ENCODE measurements around the gene MOB1A. TPM values are rescaled to one million over a fixed set of nuclear protein-coding genes. Genes with fewer than 3 reads are reported as not detected.

The MOB1A gene
- total RNA-seq, 1 experiment from 2014 or later: 88.2 TPM

- no peak for TF ChIP-seq ZSCAN18 (CRISPR knock-in tag; IDR thresholded peaks at IDR 0.05)
- TF ChIP-seq SP1 (CRISPR knock-in tag; conservative IDR thresholded peaks at IDR 0.05): peak; percentile 85
- 0 out of 2 replicates have a peak, but pooled peaks have one; percentile 60 for TF ChIP-seq PREB (CRISPR knock-in tag; IDR thresholded peaks at IDR 0.05; ENCODE audit: borderline replicate concordance)
- TF ChIP-seq USF1 (CRISPR knock-in tag; IDR thresholded peaks at IDR 0.05): no peak
- TF ChIP-seq ZNF671 (CRISPR knock-in tag; IDR thresholded peaks at IDR 0.05): peak; percentile 36; the same call in 1 of the 2 replicates
- TF ChIP-seq PRRX2 (CRISPR knock-in tag; IDR thresholded peaks at IDR 0.05): 0 out of 2 replicates have a peak, but pooled peaks have one; percentile 52
- no peak; the same call in none of the 2 replicates for TF ChIP-seq MAX (CRISPR knock-in tag; IDR thresholded peaks at IDR 0.05)
- peak; percentile 82 for TF ChIP-seq GABPB1 (CRISPR knock-in tag; IDR thresholded peaks at IDR 0.05)
- TF ChIP-seq GTF2I (CRISPR knock-in tag; conservative IDR thresholded peaks at IDR 0.05): no peak
- TF ChIP-seq FOXP1 (CRISPR knock-in tag; IDR thresholded peaks at IDR 0.05; ENCODE audit: borderline replicate concordance): peak; percentile 61; the same call in 1 of the 2 replicates
- TF ChIP-seq ZNF263 (CRISPR knock-in tag; IDR thresholded peaks at IDR 0.05; ENCODE audit: low read depth): no peak
- no peak for TF ChIP-seq CREM (CRISPR knock-in tag; IDR thresholded peaks at IDR 0.05)
- TF ChIP-seq MYBL2 (CRISPR knock-in tag; IDR thresholded peaks at IDR 0.05): 0 out of 2 replicates have a peak, but pooled peaks have one; percentile 25
- no peak; the same call in 1 of the 2 replicates for TF ChIP-seq ZBTB21 (CRISPR knock-in tag; IDR thresholded peaks at IDR 0.05; ENCODE audit: borderline replicate concordance)
- TF ChIP-seq JAZF1 (CRISPR knock-in tag; IDR thresholded peaks at IDR 0.05): no peak
- no peak for TF ChIP-seq ZMAT4 (CRISPR knock-in tag; IDR thresholded peaks at IDR 0.05)
- no peak for TF ChIP-seq ZNF219 (CRISPR knock-in tag; IDR thresholded peaks at IDR 0.05; ENCODE audit: borderline replicate concordance)
- TF ChIP-seq CREB1 (CRISPR knock-in tag; IDR thresholded peaks at IDR 0.05): no peak
- TF ChIP-seq IRF2 (CRISPR knock-in tag; IDR thresholded peaks at IDR 0.05; ENCODE audit: borderline replicate concordance, low read depth): no peak
- no peak for TF ChIP-seq SOX15 (CRISPR knock-in tag; IDR thresholded peaks at IDR 0.05)
- no peak for TF ChIP-seq ZNF396 (CRISPR knock-in tag; IDR thresholded peaks at IDR 0.05; ENCODE audit: borderline replicate concordance)
- no peak for TF ChIP-seq ZNF121 (CRISPR knock-in tag; IDR thresholded peaks at IDR 0.05)
- TF ChIP-seq ELF4 (CRISPR knock-in tag; IDR thresholded peaks at IDR 0.05; ENCODE audit: low read depth): no peak
- TF ChIP-seq ZBTB43 (CRISPR knock-in tag; IDR thresholded peaks at IDR 0.05): no peak
- peak; percentile 7; the same call in 1 of the 2 replicates for TF ChIP-seq USF2 (CRISPR knock-in tag; IDR thresholded peaks at IDR 0.05)
- no peak for TF ChIP-seq RORB (CRISPR knock-in tag; IDR thresholded peaks at IDR 0.05)
- no peak for TF ChIP-seq TEAD4 (CRISPR knock-in tag; IDR thresholded peaks at IDR 0.05)
- TF ChIP-seq ATF3 (CRISPR knock-in tag; conservative IDR thresholded peaks at IDR 0.05): no peak
- peak; percentile 94 for TF ChIP-seq HMGXB4 (CRISPR knock-in tag; IDR thresholded peaks at IDR 0.05)
- TF ChIP-seq E2F1 (CRISPR knock-in tag; IDR thresholded peaks at IDR 0.05): no peak
- no peak for TF ChIP-seq GRHL2 (CRISPR knock-in tag; IDR thresholded peaks at IDR 0.05; ENCODE audit: insufficient replicate concordance, severe bottlenecking)
Observed at GRCh38 chr2:74147727-74148456, 30.8 kb downstream of the MOB1A start, which contains the start of gene BOLA3 (continued).
